OCI-LY7 (cell line): Measurements from ENCODE around the gene MRC1. TPM values are rescaled to one million over a fixed set of nuclear protein-coding genes. Genes with fewer than 3 reads are reported as not detected.

Experiments
- BruUV-seq: library from RNA; stranded (reverse); fragments of 400-500 nt; replicated peaks from 2 replicates; lab custom pipeline; 2021; lab: Mats Ljungman, UMichigan
- CTCF ChIA-PET: fragments of 300-600 bp; sonication (Branson Sonifier 250); formaldehyde crosslinking; loops from one replicate; lab custom pipeline; 2022; ENCODE audit warnings: antibody characterized with exemption; ENCODE audit not compliant: unreplicated experiment; lab: Charles Lee
- POLR2A ChIA-PET: fragments of 300-600 bp; sonication (Branson Sonifier 250); formaldehyde crosslinking; loops from one replicate; lab custom pipeline; 2022; ENCODE audit warnings: antibody characterized with exemption; lab: Charles Lee
- DNase-seq: peaks from one replicate; pipeline ENCODE4 v3.0.0-alpha.2; 2015; ENCODE audit warnings: low spot score
- H2AFZ ChIP-seq: fragments of 200-600 bp; sonication (generic), shearing (Covaris generic); 2 replicates; pipeline ENCODE4 v1.6.1; 2014; ENCODE audit warnings: mild to moderate bottlenecking, antibody characterized with exemption, low read length, moderate library complexity
- H3K27ac ChIP-seq: fragments of 200-600 bp; sonication (generic); 2 replicates; pipeline ENCODE4 v1.5.1; 2014; ENCODE audit warnings: mixed run types, low read depth, mild to moderate bottlenecking, moderate library complexity, low read length, inconsistent platforms; ENCODE audit not compliant: poor library complexity, severe bottlenecking
- H3K36me3 ChIP-seq: fragments of 200-600 bp; sonication (generic); 2 replicates; pipeline ENCODE4 v1.6.1; 2014; ENCODE audit warnings: mild to moderate bottlenecking, antibody characterized with exemption, low read length, moderate library complexity, mixed read lengths; ENCODE audit not compliant: insufficient read depth
- H3K4me1 ChIP-seq: fragments of 200-600 bp; sonication (generic); 2 replicates; pipeline ENCODE4 v1.5.1; 2014; ENCODE audit warnings: mild to moderate bottlenecking, low read length; ENCODE audit not compliant: insufficient read depth, poor library complexity, severe bottlenecking
- H3K4me2 ChIP-seq: fragments of 200-600 bp; sonication (generic); 2 replicates; pipeline ENCODE4 v1.6.1; 2014; ENCODE audit warnings: mild to moderate bottlenecking, low read length
- H3K4me3 ChIP-seq: fragments of 200-600 bp; sonication (generic); 2 replicates; pipeline ENCODE4 v1.5.1; 2014; ENCODE audit warnings: mild to moderate bottlenecking, low read depth, low read length; ENCODE audit not compliant: poor library complexity, severe bottlenecking
- H3K79me2 ChIP-seq: fragments of 200-600 bp; sonication (generic); 2 replicates; pipeline ENCODE4 v1.6.1; 2016; ENCODE audit warnings: low read depth, mild to moderate bottlenecking, low read length, moderate library complexity, mixed read lengths; ENCODE audit not compliant: insufficient read depth
- H3K9me2 ChIP-seq: fragments of 200-600 bp; sonication (generic); 2 replicates; pipeline ENCODE4 v1.6.1; 2016; ENCODE audit warnings: mild to moderate bottlenecking, low read length, mixed read lengths; ENCODE audit not compliant: insufficient read depth
- H3K9me3 ChIP-seq: fragments of 200-600 bp; sonication (generic); 2 replicates; pipeline ENCODE4 v1.6.1; 2014; ENCODE audit warnings: mild to moderate bottlenecking, mixed run types, low read length, mixed read lengths
- H4K20me1 ChIP-seq: fragments of 200-600 bp; sonication (generic); 2 replicates; pipeline ENCODE4 v1.6.1; 2014; ENCODE audit warnings: mild to moderate bottlenecking, antibody characterized with exemption, low read length, moderate library complexity, mixed read lengths; ENCODE audit not compliant: insufficient read depth
- EZH2phosphoT487 ChIP-seq: fragments of 200-600 bp; sonication (generic); IDR thresholded peaks from 2 replicates; pipeline ENCODE4 v1.6.1; 2018; ENCODE audit warnings: low read depth, borderline replicate concordance, mild to moderate bottlenecking, mixed run types, antibody characterized with exemption, low read length, moderate library complexity, mixed read lengths
- intact Hi-C: fragments of 100-400 bp; cut with micrococcal nuclease; formaldehyde crosslinking; loops from one replicate; pipeline ENCODE4 v1.10.0; 2022; ENCODE audit not compliant: unreplicated experiment
- total RNA-seq, 2 experiments: library from RNA; depleted of rRNA in 1 of 2; stranded (reverse); fragments of >200 nt in 1 of 2; shearing (Covaris generic) in 1 of 2; gene quantifications; 2 replicates each; pipeline ENCODE4 v1.2.3, GENCODE V29; 2014 to 2022
- TF ChIP-seq, protein P1 (sequence below): fragments of 200-600 bp; sonication (generic); conservative IDR thresholded peaks from 2 replicates; pipeline ENCODE4 v1.5.1; 2014; ENCODE audit warnings: mild to moderate bottlenecking, antibody characterized with exemption, low read length, moderate library complexity, mixed read lengths

The MRC1 gene
- total RNA-seq, 2 experiments from 2014 or later, result not detected

GRCh38 chr10:17904564-17904963, 95.4 kb downstream of the MRC1 start:
- CTCF ChIA-PET, result no interaction called here
- Histone ChIP-seq H3K36me3 (no peaks in the 10 kb centered on the region), H3K4me2 (no peak overlapping the region), H3K27ac (no peak overlapping the region), H4K20me1 (no peaks in the 10 kb centered on the region), H3K79me2 (no peaks in the 10 kb centered on the region), H3K4me1 (no peaks in the 10 kb centered on the region), H3K9me3 (no peaks in the 10 kb centered on the region), H2AFZ (no peak overlapping the region), H3K4me3 (no peak overlapping the region), H3K9me2 (no peaks in the 10 kb centered on the region)
- TF ChIP-seq, protein P1, sequence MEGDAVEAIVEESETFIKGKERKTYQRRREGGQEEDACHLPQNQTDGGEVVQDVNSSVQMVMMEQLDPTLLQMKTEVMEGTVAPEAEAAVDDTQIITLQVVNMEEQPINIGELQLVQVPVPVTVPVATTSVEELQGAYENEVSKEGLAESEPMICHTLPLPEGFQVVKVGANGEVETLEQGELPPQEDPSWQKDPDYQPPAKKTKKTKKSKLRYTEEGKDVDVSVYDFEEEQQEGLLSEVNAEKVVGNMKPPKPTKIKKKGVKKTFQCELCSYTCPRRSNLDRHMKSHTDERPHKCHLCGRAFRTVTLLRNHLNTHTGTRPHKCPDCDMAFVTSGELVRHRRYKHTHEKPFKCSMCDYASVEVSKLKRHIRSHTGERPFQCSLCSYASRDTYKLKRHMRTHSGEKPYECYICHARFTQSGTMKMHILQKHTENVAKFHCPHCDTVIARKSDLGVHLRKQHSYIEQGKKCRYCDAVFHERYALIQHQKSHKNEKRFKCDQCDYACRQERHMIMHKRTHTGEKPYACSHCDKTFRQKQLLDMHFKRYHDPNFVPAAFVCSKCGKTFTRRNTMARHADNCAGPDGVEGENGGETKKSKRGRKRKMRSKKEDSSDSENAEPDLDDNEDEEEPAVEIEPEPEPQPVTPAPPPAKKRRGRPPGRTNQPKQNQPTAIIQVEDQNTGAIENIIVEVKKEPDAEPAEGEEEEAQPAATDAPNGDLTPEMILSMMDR, result no peak
- no peak for TF ChIP-seq EZH2phosphoT487
- no peak for DNase-seq
- no TSS peak for BruUV-seq
- intact Hi-C loops, result no loop called here
- POLR2A ChIA-PET, result interaction anchor here (0.6 kb wide), 1 partner anchor 156 kb away, joined by 3 read pairs; no protein-coding TSS in a partner anchor

GRCh38 chr10:17905491-17905890, 96.3 kb downstream of the MRC1 start:
- H3K79me2 ChIP-seq, result no peaks in the 10 kb centered on the region
- no peaks in the 10 kb centered on the region for H3K9me3 ChIP-seq
- no peaks in the 10 kb centered on the region for H4K20me1 ChIP-seq
- no peaks in the 10 kb centered on the region for H3K4me1 ChIP-seq
- H3K36me3 ChIP-seq, result no peaks in the 10 kb centered on the region
- DNase-seq, result no peak
- H3K9me2 ChIP-seq, result no peaks in the 10 kb centered on the region
- BruUV-seq, result no TSS peak
- intact Hi-C loops, result no loop called here
- POLR2A ChIA-PET, result no interaction called here
- no peak overlapping the region for H3K4me2 ChIP-seq
- CTCF ChIA-PET, result no interaction called here
- no peak overlapping the region for H2AFZ ChIP-seq
- TF ChIP-seq, protein P1, result no peak
- TF ChIP-seq EZH2phosphoT487, result no peak
- H3K4me3 ChIP-seq, result no peak overlapping the region
- H3K27ac ChIP-seq, result no peak overlapping the region

- H2AFZ ChIP-seq, result no peak overlapping the region
- POLR2A ChIA-PET, result no interaction called here
- no TSS peak for BruUV-seq
- DNase-seq, result no peak
- no peaks in the 10 kb centered on the region for H3K79me2 ChIP-seq
- no peak overlapping the region for H3K4me3 ChIP-seq
- H3K9me3 ChIP-seq, result no peaks in the 10 kb centered on the region
- no peaks in the 10 kb centered on the region for H3K4me1 ChIP-seq
- CTCF ChIA-PET, result no interaction called here
- no peaks in the 10 kb centered on the region for H3K9me2 ChIP-seq
- H3K36me3 ChIP-seq, result no peaks in the 10 kb centered on the region
- H3K4me2 ChIP-seq, result no peak overlapping the region
- intact Hi-C loops, result no loop called here
- no peak for TF ChIP-seq EZH2phosphoT487
- TF ChIP-seq, protein P1, result no peak
- no peak overlapping the region for H3K27ac ChIP-seq
- H4K20me1 ChIP-seq, result no peaks in the 10 kb centered on the region
Measured at GRCh38 chr10:17906002-17906401, 96.9 kb downstream of the MRC1 start.
